SH-SY5Y (cell line): ENCODE data around the gene MAML1.

ENCODE experiments used
- GATA2 ChIP-seq: IDR thresholded peaks from 2 replicates; pipeline ENCODE4 v1.6.1; 2011; ENCODE audit warnings: mild to moderate bottlenecking, low read depth, low read length
- GATA3 ChIP-seq: IDR thresholded peaks from 2 replicates; pipeline ENCODE4 v1.6.1; 2011; ENCODE audit warnings: low read depth, mild to moderate bottlenecking, low read length, moderate library complexity

DNA sequence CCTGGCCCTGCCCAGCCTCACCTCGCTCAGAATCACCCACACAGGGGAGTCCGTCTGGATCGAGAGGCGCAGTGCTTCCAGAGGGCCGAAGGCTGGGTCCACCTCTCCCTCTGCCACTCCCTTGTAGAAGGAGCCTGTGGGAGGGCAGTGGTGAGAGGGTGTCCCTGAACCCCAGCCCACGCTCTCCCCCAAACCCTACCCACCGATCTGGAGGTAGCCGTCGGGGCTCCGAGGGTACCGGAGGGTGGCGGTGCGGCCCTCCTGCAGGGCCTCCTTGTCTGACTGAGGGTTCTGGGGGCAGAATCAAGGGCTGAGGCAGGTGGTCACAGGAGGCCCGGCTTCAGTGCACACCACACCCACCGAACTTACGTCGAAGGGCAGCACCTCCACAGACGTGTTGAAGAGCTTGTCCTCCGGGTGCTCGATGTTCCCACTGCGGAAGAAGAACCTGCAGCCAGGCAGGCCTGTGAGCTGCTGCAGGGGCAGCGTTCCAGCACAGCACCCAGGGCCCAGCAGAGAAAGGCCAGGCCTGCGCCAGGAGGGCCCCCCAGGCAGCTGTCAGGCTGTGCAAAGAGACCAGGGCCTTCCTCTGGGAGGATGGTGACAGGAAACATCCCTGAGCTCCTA, 65.6 kb downstream of the MAML1 start:
- TF ChIP-seq GATA2: no peak
- TF ChIP-seq GATA3: no peak
